GM15510 (cell line): ENCODE data around the gene HLCS.

Source experiments
- POLR2A ChIP-seq: IDR thresholded peaks from 3 replicates; pipeline ENCODE4 v1.6.1; 2011; ENCODE audit warnings: borderline replicate concordance; ENCODE audit not compliant: insufficient read length; ENCODE audit errors: extremely low read depth

The HLCS gene

DNA sequence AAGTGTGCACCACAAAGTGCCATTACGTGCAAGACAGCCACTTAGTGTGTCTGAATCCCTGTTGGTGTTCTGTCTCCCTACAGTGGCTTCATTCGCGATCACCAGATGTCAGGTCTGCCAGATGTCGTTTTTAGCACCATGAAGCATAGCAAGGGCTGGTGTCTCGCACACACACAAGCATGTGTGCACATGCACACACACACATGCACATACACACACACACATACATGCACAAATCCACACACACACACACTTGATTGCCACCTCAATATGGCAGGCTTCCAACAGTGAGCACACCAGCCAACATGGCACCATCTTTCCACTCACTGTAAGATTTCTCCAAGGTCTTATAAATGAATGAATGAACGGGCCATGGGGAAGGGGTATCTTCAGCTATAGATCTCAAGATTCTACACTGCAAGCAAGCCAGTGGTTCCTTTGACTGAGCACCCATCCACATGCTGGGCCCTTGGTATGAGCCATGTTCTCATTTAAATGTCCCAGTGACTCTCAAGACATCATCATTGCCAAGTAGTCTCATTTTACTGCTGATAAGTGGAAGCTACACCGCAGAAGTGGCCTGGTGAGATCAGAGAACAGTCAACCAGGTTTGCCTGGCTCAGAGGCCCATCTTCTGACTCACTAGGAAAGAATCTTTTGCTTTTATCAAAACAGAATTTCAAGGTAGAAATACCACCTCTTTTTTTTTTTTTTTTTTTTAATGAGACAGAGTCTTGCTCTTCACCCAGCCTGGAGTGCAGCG is 182.7 kb downstream of the HLCS start:
- TF ChIP-seq POLR2A: no peak

DNA sequence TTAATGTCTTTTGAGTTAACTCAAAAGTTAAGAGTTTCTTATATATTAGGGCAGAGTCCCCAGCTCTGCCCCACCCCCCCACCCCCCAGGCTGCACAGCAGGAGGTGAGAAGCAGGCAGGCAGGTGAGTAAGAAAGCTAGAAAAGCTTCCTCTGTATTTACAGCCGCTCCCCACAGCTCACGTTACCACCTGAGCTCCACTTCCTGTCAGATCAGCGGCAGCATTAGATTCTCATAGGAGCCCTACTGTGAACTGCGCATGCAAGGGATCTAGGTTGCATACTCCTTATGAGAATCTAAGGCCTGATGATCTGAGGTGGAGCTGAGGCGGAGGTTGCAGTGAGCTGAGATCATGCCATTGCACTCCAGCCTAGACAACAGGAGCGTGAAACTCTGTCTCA is 185.6 kb downstream of the HLCS start:
- TF ChIP-seq POLR2A: no peak

DNA sequence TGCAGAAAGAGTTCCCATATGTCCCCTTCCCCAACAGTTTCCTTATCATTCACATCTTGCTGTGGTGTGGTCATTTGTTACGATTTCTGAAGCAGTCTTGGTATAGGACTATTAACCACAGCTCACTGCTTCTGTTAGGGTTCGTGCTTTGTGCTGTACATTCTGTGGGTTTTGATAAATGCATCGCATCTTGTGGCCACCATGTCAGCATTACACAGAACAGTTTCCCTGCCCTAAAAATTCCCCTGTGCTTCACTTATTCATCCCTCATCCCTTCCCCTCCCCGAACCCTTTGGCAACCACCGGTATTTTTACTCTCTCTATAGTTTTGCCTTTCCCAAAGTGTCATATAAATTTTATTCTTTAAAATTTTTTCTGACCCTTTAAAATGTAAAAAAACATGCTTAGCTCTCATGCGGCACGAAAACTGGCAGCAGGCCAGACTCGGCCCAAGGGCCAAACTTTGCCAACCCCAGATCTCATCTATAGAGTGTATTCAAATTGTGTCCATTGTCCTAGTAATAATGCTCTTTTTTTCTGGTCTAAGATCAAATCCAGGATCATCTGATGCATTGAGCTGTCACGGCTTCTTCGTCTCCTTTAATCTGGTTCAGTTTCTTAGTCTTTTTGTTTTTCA is 189.4 kb downstream of the HLCS start:
- no peak for TF ChIP-seq POLR2A

DNA sequence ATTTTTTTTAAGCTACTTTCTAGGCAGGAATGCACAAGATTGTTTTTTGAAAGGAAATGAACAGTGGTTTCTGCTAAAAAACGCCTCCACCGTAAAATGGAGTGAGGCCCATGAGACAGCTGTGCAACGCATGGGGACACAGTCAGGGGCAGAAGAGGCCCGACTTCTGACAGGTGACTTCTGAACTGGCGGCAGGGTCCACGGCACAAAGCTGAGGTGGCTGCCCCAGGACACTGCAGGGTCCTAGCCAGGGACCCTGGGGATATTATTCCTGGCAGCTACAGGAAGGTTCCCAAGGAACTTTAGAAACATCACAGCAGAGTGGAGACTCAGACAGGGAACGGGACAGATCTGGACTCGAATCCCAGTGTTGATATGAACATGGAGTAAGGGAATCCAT is 192.5 kb downstream of the HLCS start:
- TF ChIP-seq POLR2A: no peak

DNA sequence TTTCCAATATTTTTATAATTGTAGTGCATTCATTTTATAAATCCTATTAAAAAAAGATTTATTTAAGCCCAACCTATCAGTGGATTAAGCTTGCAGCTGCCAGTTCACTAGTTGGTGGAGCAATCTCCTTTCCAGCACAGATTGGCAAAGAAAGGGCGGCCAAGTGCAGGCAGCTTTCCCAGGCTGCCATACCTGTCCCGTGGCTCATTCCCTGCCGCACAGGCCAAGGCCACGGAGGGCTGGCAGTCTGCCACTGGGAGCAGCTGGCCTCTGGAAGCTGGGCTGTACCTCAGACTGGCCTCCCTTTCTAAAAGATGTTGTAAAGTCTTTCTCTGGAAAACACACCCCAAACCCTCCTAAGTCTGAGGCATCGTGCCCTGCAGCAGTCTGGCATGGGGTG is 193.4 kb downstream of the HLCS start:
- no peak for TF ChIP-seq POLR2A

DNA sequence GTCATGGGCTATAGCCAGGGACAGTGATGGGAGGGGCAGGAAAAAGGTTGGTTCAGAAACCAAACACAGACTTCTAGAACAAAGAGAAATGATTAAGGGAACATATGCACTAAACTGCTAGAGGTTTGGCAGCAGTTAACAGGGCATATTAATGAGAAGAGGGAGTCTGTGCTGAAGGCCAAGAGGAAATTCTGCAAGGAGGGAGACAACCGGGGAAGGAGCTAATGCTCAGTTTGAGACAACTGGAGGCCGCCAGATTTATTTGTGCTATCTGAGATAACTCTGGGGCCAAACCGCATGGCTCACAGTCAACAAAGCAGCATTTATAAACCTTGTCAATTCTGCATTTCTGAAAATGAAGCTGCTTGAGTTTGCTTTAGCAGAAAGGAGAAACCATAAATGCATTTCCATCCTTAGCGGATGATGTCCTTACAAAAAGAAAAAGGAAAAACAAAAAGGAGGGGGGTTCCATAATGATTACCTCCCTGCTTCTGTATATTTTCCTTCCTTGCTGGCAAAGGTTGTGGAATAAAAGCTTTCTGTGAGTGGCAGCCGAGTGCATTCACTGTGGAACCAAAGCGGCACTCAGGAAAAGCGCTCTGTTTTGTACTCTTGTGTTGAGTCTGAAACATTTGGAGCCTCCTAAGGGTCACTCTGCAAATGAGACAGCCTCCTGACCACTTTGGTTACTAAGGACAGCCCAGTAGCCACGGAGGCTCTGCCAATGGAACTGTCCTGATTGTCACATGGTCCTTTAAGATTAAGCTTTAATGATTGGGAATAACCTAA is 197.2 kb downstream of the HLCS start:
- no peak for TF ChIP-seq POLR2A

DNA sequence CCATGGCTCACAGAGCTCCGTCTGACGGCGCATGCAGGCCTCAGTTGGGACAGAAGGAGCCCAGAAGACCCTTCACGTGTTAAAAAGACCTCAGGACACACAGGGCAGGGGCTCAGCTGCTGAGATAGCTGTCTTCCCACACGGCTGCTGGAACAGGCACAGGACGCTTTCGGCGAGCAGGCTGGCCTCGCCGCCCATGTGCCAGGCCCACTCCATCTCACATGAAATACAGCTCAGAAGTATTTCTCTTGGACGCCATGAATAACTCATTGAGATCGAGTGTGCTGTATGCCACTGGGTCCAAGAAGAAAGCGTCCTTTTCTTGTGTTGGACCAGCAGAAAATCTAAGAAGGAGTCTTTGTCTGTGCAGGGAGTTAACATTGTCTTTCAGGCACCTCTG is 198.0 kb downstream of the HLCS start:
- no peak for TF ChIP-seq POLR2A

DNA sequence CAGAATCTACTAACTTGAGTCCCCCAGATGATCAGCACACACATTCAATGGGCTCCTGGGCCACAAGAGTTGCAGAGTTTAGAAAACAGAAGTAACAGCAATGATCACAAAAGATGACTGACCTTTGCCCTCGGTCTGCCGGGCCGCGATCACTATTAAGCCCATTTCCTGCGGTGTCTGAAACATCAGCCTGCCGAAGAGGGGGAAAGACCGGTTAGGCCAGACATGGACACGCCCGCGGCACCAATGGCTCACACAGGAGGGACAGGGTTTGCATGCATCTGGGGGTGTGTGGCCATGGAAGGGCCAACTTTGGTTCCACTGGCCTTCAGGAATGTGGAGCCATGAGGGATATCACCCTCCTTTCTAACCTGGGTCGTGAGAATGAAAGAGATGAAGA is 199.4 kb downstream of the HLCS start:
- TF ChIP-seq POLR2A: no peak

DNA sequence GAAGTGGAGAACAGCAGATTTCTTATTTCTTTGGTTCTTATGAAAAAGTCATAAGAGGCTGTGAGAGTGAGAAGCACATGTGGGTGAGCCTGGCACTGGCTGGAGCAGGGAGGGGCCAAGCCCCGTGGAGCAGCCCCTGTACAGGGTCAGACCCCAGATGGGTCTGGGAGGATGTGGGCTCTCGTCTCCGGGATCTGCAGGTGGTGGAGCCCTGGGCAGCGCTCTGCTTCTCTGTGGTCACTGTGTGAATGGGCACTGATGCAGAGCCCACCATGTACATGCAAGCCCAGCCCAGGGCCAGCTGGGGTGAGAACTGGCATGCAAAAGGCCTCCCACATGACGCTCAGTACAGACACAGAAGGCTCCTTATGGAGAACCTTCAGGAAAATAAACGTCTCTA is 200.0 kb downstream of the HLCS start:
- TF ChIP-seq POLR2A: no peak

DNA sequence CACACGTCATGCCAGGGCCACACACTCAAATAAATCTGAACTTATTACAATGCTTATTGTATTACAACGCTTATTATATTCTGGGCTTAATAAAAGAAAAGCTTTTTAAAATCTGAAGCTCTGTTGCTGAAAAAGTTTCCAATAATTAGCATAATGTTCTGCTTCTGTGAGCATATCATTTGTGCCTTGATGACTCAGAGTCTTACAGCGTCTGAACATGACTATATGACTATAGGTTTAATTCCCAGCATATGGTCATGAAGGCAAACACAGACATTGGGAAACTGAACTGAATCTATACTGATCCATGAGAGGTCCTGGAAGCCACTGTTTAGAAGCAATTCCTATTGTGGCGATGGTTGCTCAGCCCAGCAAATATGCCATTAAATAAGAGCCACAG is 201.2 kb downstream of the HLCS start:
- no peak for TF ChIP-seq POLR2A

DNA sequence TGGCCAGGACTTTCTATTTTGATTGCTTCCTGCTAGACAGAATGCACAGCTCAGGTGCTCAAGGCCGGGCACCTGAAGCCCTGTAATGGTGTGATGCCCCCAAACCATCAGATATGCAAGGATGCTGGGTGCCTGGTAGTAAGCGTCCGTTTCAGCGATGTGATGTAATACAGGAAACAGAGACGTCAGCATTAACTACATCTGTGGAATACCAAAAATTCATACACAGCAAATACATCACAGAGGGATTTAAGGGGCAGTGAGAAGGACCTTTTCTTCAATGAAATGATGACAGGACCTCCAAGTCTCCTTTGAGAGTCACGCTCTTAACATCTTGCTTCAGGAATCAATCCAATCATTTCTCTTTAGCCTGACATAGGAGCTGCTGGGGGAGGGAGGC is 203.2 kb downstream of the HLCS start:
- TF ChIP-seq POLR2A: no peak

DNA sequence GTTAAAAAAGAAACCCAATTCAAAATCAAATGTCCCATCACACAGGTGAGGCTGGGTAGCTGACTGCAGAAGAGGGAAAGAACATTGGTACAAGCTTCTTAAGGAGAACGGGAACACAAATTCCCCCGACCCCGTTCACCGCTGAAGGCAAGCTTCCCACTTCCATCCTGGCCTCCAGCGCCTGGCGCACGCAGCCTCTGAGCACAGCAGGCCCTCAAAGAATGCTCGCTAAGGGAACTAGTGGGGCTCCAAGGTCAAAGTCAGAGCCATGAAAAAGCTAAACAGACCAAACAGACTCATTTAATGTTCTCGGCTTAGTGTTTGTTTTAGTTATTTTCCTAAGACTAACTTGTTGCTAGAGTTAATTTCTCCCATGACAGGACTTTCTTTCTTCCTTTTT is 203.8 kb downstream of the HLCS start:
- TF ChIP-seq POLR2A: no peak

DNA sequence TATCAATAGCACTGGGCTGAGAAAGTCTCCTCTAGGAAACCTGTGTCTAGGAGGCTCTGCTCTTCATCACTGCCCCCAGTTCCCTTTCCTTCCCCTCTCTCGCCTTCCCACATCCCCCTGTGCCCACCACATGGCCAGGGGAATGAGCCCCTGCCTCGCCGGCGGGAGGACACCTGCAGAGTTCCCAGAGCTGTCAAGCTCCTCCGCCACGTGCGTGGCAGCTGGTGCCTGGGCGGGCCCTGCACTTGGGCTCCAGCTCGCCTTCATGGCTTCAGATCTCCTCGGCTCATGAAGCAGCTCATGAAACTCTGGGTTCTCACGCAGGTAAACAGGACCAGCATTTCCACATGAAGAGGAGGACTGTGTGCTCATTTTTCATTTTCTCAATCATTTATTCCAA is 204.8 kb downstream of the HLCS start:
- no peak for TF ChIP-seq POLR2A

DNA sequence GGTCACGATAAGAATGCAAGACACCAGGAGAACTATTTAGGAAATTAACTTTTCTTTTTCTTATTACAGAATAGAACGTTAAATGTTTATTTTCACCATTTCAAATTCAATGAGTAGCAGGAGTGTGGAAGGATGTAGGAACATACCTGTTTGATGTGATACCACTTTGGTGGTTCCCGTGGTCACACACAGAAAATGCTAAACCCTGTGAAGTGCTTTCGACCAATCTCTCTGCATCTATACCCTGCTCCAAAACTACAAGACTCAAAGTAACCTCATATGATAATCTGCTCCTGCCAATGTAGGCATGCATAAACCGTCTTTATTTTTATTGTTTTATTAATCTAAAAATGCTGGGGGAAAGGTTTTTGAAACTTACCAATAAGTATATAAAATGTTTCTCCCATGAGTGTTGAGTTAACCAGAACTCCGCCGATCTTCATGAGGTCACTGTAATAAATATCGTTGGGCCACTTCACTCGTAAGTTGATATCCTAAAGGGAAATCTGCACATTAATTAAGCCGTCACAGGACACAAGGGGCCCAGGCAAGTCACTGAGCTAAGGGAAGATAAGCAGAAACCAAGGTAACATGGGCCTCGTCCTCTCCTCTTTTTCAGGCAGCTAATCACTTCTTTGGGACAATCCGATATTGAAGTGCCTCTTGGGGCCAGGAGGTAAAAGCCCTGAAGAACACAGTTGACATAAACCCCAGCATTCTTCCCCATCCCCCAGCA is 207.0 kb downstream of the HLCS start:
- no peak for TF ChIP-seq POLR2A

DNA sequence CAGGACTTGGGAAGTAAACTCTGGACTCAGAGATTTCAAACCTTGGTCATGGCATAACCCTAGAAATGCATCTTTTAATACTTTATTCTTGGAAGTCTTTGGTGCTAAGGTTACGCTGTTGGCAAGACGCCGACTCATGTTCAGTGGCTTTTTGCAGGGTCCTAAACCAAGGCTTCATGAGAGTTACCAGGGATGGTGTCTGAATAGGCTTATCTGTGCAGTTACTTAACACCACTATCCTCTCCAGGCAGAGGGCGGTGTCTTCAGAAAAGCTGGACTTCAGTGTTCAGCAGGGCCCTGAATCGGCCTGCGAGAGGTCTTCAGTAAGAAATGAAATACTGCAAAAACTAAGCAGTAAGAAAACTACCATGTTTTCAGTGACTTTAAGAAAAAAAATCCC is 209.3 kb downstream of the HLCS start:
- no peak for TF ChIP-seq POLR2A
